Lower leg skin (tissue), 4 donors: ENCODE data around the gene CSNK1D. TPM values are rescaled to one million over a fixed set of nuclear protein-coding genes. Genes with fewer than 3 reads are reported as not detected.

Experiments used
- DNase-seq, 2 donors: peaks; one replicate each; pipeline ENCODE4 v3.0.0-alpha.2; 2019; ENCODE audit warnings: low spot score in 2 of 2
- H3K4me3 ChIP-seq: fragments of 200-600 bp; sonication (generic); 2 replicates; pipeline ENCODE4 v1.5.1; 2017; ENCODE audit warnings: mild to moderate bottlenecking, low read depth; ENCODE audit not compliant: poor library complexity, severe bottlenecking
- POLR2A ChIP-seq, 2 donors: fragments of 450-650 bp; IDR thresholded peaks; one replicate each; pipeline ENCODE4 v1.6.1; 2016 to 2017; ENCODE audit warnings: antibody characterized with exemption in 2 of 2, mild to moderate bottlenecking in 1 of 2, moderate library complexity in 1 of 2
- WGBS, 2 donors: methylation state at CpG; one replicate each; pipeline ENCODE4 v1.1.5; 2018; 5-methylcytosine and 5-hydroxymethylcytosine counted together
- intact Hi-C: fragments of 100-400 bp; cut with DNase I; formaldehyde crosslinking; loops from one replicate; pipeline ENCODE4 v1.15.0; 2023; ENCODE audit warnings: low total_unique reads
- total RNA-seq, 4 donors: library from RNA; depleted of rRNA; stranded (reverse); fragments of >200 nt; gene quantifications; one replicate each; pipeline ENCODE4 v1.1.0, GENCODE V29; 2016
- TF ChIP-seq, protein P1 (sequence below), 3 donors: fragments of 450-650 bp; IDR thresholded peaks; one replicate each; pipeline ENCODE4 v1.5.1; 2016; ENCODE audit warnings: antibody characterized with exemption in 3 of 3, mild to moderate bottlenecking in 3 of 3, moderate library complexity in 2 of 3

Gene CSNK1D
- total RNA-seq, 4 donors from 2014 or later: 46.0 to 88.4 (median 56.4) TPM

DNA sequence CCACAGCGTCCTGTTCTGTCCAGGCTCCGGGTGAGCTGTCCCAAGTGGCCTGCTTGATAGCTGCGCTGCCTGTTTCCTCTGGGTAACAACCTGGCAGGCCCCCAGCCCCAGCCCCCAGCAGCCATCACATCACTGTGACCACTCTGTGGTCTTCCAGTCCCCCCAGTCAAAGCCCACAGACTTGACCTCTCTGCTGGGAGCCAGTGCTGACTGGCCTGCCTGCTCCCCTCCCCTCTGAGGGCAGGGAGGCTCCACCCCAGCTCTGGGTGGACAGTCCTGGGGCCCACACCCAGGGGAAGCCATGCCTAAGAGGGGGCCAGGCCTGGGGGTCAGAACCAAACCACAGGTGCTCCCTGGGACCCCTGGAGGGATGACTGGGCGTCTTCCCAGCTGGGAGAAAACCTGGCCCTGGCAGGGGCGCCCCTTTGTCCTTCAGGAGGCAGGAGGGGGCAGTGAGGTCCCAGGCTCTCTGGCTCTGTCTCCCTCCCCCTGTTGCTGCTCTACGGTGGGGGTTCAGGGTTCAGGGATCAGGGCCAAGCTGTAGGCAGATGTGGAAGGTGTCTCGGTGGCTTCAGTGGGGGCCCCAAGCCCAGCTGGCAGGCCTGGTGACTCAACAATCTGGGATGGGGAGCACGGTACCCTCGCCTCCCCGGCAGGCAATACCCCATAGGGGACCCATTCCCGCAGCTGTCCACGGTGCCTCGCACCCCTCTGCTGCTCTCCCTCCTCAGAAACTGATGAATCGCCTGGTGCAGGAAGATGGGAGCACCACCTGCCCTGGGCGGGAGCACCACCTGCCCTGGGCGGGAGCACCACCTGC lies 46.5 kb downstream of the CSNK1D start:
- intact Hi-C loops: no loop called here
- DNase-seq: no peak
- no peak for TF ChIP-seq POLR2A (IDR thresholded peaks at IDR 0.05)
- TF ChIP-seq, protein P1, sequence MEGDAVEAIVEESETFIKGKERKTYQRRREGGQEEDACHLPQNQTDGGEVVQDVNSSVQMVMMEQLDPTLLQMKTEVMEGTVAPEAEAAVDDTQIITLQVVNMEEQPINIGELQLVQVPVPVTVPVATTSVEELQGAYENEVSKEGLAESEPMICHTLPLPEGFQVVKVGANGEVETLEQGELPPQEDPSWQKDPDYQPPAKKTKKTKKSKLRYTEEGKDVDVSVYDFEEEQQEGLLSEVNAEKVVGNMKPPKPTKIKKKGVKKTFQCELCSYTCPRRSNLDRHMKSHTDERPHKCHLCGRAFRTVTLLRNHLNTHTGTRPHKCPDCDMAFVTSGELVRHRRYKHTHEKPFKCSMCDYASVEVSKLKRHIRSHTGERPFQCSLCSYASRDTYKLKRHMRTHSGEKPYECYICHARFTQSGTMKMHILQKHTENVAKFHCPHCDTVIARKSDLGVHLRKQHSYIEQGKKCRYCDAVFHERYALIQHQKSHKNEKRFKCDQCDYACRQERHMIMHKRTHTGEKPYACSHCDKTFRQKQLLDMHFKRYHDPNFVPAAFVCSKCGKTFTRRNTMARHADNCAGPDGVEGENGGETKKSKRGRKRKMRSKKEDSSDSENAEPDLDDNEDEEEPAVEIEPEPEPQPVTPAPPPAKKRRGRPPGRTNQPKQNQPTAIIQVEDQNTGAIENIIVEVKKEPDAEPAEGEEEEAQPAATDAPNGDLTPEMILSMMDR (IDR thresholded peaks at IDR 0.05): no peak
- WGBS, 2 donors: 87 to 91% methylated on average over 13 to 14 of the region's 16 CpGs
- no peak overlapping the region for H3K4me3 ChIP-seq

DNA sequence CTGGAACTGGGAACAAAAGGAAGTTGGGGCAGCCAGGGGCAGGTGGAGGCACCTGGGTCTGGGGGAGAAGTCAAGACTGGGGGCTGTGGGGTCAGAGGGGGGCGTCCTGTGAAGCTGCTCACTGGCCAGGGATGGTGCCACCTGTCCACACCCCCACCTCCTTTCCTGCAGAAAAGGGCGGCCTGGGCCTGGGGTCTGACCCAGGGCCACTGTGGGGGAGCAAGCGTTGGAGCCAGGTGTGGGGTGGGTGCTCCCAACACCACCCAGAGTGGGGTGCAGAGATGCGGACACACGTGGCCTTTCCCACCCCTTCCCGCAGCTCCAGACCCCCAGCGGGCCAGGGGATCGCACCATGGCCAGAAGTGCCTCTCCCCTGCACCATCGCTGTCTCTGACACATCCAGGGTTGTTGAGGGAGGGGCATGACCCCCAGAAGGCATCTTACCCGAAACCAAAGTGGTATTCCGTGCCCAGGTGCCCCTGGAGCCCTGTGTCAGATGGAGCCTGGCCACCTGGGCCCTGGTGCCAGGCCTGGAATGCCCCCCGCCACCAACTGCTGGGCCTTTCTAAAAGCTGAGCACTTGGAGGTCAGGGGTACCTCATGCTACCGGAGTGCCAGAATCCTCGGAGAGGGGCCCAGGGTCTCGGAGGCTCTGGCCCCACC lies 47.2 kb downstream of the CSNK1D start:
- TF ChIP-seq POLR2A (IDR thresholded peaks at IDR 0.05): no peak
- TF ChIP-seq, protein P1 (IDR thresholded peaks at IDR 0.05): no peak
- DNase-seq: no peak
- no peak overlapping the region for H3K4me3 ChIP-seq
- intact Hi-C loops: no loop called here
- WGBS, 2 donors: 80 to 87% methylated on average over 7 to 14 of the region's 15 CpGs

DNA sequence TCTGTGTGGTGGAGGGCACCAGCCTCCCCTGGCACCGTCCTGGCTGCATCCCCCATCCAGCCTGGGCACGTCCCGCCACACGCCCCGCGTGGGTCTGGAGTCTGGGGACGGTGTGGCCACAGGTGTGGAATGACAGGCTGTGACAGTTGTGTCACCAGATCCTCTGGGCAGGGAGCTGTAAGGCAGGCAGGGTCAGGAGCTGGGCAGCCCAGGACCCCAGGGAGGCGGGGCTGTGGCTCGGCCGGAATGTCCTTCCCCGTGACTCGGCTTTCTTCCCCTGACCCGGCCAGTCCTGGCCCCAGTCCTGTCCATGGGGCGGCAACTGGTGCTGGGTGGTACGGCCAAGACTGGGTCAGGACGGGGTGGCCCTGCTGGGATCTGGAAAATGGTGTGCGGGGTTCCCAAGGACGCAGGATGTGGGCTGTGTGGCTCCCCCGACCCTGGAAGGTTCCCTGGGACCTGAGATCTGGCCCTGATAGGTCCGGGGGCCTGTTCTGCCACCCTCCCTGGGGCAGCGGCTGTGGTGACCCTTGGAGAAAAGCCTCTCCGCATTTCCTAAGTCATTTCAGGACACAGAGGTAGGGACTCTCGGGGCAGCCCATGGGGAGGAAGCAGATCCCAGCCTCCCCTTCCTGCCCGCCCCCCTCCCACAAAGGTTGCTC lies 48.0 kb downstream of the CSNK1D start:
- no peak overlapping the region for H3K4me3 ChIP-seq
- WGBS, 2 donors: 70 to 85% methylated on average over 18 to 24 of the region's 24 CpGs
- intact Hi-C loops: no loop called here
- peak in 1 of 2 donors; percentile 84 for DNase-seq
- TF ChIP-seq, protein P1 (IDR thresholded peaks at IDR 0.05): no peak
- no peak for TF ChIP-seq POLR2A (IDR thresholded peaks at IDR 0.05)

DNA sequence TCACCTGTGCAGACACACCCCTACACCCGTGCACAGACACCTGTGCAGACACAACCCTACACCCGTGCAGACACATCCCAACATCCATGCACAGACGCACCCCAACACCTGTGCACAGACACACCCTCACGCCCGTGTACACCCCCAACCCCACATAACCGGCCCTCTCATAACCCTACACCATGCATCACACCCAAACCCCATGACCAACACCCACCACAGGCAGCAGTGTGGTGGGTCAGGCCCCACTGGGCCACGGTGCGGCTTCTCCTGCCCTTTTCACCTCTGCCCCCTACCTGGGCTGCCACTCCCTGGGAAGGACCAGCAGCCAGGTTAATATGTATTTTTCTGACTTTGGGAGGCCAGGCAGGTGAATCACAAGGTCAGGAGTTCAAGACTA lies 48.8 kb downstream of the CSNK1D start:
- TF ChIP-seq, protein P1 (IDR thresholded peaks at IDR 0.05): no peak
- TF ChIP-seq POLR2A (IDR thresholded peaks at IDR 0.05): no peak
- DNase-seq: no peak
- no peak overlapping the region for H3K4me3 ChIP-seq
- intact Hi-C loops: no loop called here
- WGBS, 2 donors: 60 to 72% methylated on average over 8 of the region's 8 CpGs

DNA sequence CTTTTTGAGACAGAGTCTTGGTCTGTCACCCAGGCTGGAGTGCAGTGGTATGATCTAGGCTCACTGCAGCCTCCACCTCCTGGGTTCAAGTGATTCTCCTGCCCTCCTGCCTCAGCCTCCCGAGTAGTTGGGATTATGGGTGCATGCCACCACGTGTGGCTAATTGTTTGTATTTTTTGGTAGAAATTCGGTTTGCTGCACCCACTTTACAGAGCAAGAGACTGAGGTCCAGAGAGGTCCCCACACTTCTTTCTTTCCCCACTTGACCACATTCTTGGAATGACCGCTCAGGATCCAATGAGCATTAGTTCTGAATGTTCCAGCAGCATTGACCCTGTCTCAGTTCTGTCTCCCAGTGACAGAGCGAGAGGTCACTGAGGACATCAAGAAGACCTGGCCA lies 50.0 kb downstream of the CSNK1D start:
- no peak overlapping the region for H3K4me3 ChIP-seq
- 74 to 81% methylated on average over 5 of the region's 5 CpGs for WGBS, 2 donors
- DNase-seq: no peak
- intact Hi-C loops: no loop called here
- TF ChIP-seq, protein P1 (IDR thresholded peaks at IDR 0.05): no peak
- no peak for TF ChIP-seq POLR2A (IDR thresholded peaks at IDR 0.05)
